Liver (tissue), 9 donors: ENCODE measurements around the gene ADH1A. TPM values are rescaled to one million over a fixed set of nuclear protein-coding genes. Genes with fewer than 3 reads are reported as not detected.

Experiments
- DNase-seq: peaks from one replicate; pipeline ENCODE4 v3.0.0-alpha.2; 2017; ENCODE audit warnings: low spot score
- H3K27ac ChIP-seq, 2 donors: one replicate each; pipeline ENCODE4 v1.7.0; 2013; ENCODE audit warnings: inconsistent platforms in 2 of 2, low read length in 2 of 2, control low read depth in 1 of 2, low read depth in 1 of 2, mild to moderate bottlenecking in 1 of 2
- H3K27me3 ChIP-seq, 4 donors: one replicate each; pipeline versions ENCODE4 v1.6.1 to v1.7.0; 2013; ENCODE audit warnings: low read length in 3 of 4, inconsistent platforms in 1 of 4, mild to moderate bottlenecking in 1 of 4, moderate library complexity in 1 of 4; ENCODE audit not compliant: control insufficient read depth in 4 of 4, insufficient read depth in 4 of 4
- H3K36me3 ChIP-seq, 4 donors: one replicate each; pipeline versions ENCODE4 v1.6.1 to v1.7.0; 2013; ENCODE audit warnings: low read length in 3 of 4, mild to moderate bottlenecking in 3 of 4, low read depth in 1 of 4, moderate library complexity in 1 of 4; ENCODE audit not compliant: control insufficient read depth in 4 of 4, insufficient read depth in 3 of 4
- H3K4me1 ChIP-seq, 4 donors: one replicate each; pipeline versions ENCODE4 v1.6.1 to v1.7.0; 2013; ENCODE audit warnings: low read length in 3 of 4, mild to moderate bottlenecking in 3 of 4, moderate library complexity in 1 of 4; ENCODE audit not compliant: control insufficient read depth in 4 of 4, insufficient read depth in 4 of 4
- H3K4me3 ChIP-seq, 3 donors: one replicate each; pipeline versions ENCODE4 v1.6.1 to v1.7.0; 2013; ENCODE audit warnings: low read length in 3 of 3, control low read depth in 1 of 3, low read depth in 1 of 3, mild to moderate bottlenecking in 1 of 3
- H3K9ac ChIP-seq, 2 donors: one replicate each; pipeline ENCODE4 v1.7.0; 2013; ENCODE audit warnings: low read length in 2 of 2, mild to moderate bottlenecking in 2 of 2, moderate library complexity in 2 of 2, control low read depth in 1 of 2, low read depth in 1 of 2
- H3K9me3 ChIP-seq, 4 donors: one replicate each; pipeline versions ENCODE4 v1.6.1 to v1.7.0; 2013; ENCODE audit warnings: low read length in 3 of 4; ENCODE audit not compliant: control insufficient read depth in 4 of 4
- EGR1 ChIP-seq, 2 donors: IDR thresholded peaks; 2 replicates each; pipeline ENCODE4 v1.6.1; 2016 to 2018; ENCODE audit warnings: antibody characterized with exemption in 2 of 2, low read depth in 2 of 2
- FOXA1 ChIP-seq: IDR thresholded peaks from 2 replicates; pipeline ENCODE4 v1.6.1; 2016; ENCODE audit warnings: antibody characterized with exemption
- FOXA2 ChIP-seq: IDR thresholded peaks from 2 replicates; pipeline ENCODE4 v1.6.1; 2016; ENCODE audit warnings: antibody characterized with exemption
- GABPA ChIP-seq, 2 donors: IDR thresholded peaks in 1 of 2; conservative IDR thresholded peaks in 1 of 2; 2 replicates each; pipeline ENCODE4 v1.6.1; 2016; ENCODE audit warnings: antibody characterized with exemption in 2 of 2, mild to moderate bottlenecking in 1 of 2, moderate library complexity in 1 of 2
- HNF4A ChIP-seq, 2 donors: conservative IDR thresholded peaks; 2 replicates each; pipeline ENCODE4 v1.6.1; 2016; ENCODE audit warnings: antibody characterized with exemption in 2 of 2, mild to moderate bottlenecking in 2 of 2
- HNF4G ChIP-seq: IDR thresholded peaks from 2 replicates; pipeline ENCODE4 v1.6.1; 2016; ENCODE audit warnings: antibody characterized with exemption
- JUND ChIP-seq, 2 donors: IDR thresholded peaks; 2 replicates each; pipeline ENCODE4 v1.6.1; 2016; ENCODE audit warnings: antibody characterized with exemption in 2 of 2
- MAX ChIP-seq: IDR thresholded peaks from 2 replicates; pipeline ENCODE4 v1.6.1; 2016; ENCODE audit warnings: antibody characterized with exemption
- NR2F2 ChIP-seq: IDR thresholded peaks from 2 replicates; pipeline ENCODE4 v1.6.1; 2016; ENCODE audit warnings: antibody characterized with exemption
- RAD21 ChIP-seq, 2 donors: IDR thresholded peaks; 2 replicates each; pipeline ENCODE4 v1.6.1; 2016; ENCODE audit warnings: antibody characterized with exemption in 2 of 2, mild to moderate bottlenecking in 2 of 2
- RXRA ChIP-seq, 2 donors: IDR thresholded peaks; 2 replicates each; pipeline ENCODE4 v1.6.1; 2017 to 2018; ENCODE audit warnings: antibody characterized with exemption in 2 of 2, mild to moderate bottlenecking in 1 of 2
- SP1 ChIP-seq: IDR thresholded peaks from 2 replicates; pipeline ENCODE4 v1.6.1; 2018; ENCODE audit warnings: antibody characterized with exemption, mild to moderate bottlenecking
- TAF1 ChIP-seq: conservative IDR thresholded peaks from 2 replicates; pipeline ENCODE4 v1.6.1; 2016; ENCODE audit warnings: antibody characterized with exemption, mild to moderate bottlenecking
- YY1 ChIP-seq: IDR thresholded peaks from 2 replicates; pipeline ENCODE4 v1.6.1; 2016; ENCODE audit warnings: antibody characterized with exemption, mild to moderate bottlenecking
- WGBS: extraction: QIAGEN DNeasy Blood & Tissue Kit; methylation state at CpG from one replicate; pipeline ENCODE4 v1.1.7; 2013; 5-methylcytosine and 5-hydroxymethylcytosine counted together
- polyA plus RNA-seq, 2 donors: library from polyadenylated mRNA; stranded (reverse) in 1 of 2; unstranded in 1 of 2; fragments of 200-250 nt in 1 of 2; fragments of >200 nt in 1 of 2; fragmentation: Nextera tagmentation in 1 of 2; extraction: Ambion mirVana in 1 of 2; gene quantifications; one replicate each; pipeline versions ENCODE4 v1.2.1 to v1.2.3, GENCODE V29; 2013 to 2015
- total RNA-seq, 2 donors: library from RNA; depleted of rRNA; stranded (reverse); fragments of >200 nt; gene quantifications; one replicate each; pipeline ENCODE4 v1.2.3, GENCODE V29; 2014
- TF ChIP-seq, protein P1 (sequence below): fragments of 150-350 bp; IDR thresholded peaks from 2 replicates; pipeline ENCODE4 v1.5.1; 2017; ENCODE audit warnings: improper control_type of control experiment, low read depth, low read length; ENCODE audit not compliant: missing input control
- TF ChIP-seq, protein P2 (sequence below): IDR thresholded peaks from 2 replicates; pipeline ENCODE4 v1.6.1; 2016; ENCODE audit warnings: antibody characterized with exemption, mild to moderate bottlenecking
- TF ChIP-seq, protein P3 (sequence below): IDR thresholded peaks from 2 replicates; pipeline ENCODE4 v1.6.1; 2016; ENCODE audit warnings: antibody characterized with exemption
- TF ChIP-seq, protein P4 (sequence below): IDR thresholded peaks from 2 replicates; pipeline ENCODE4 v1.6.1; 2016; ENCODE audit warnings: antibody characterized with exemption
- donor health status: healthy.
- donor health status: healthy.
- donor health status: healthy.
- donor health status: healthy.
- donor health status: healthy.

The ADH1A gene
- total and polyA plus RNA-seq, 4 donors: 123 to 554 (median 347) TPM

DNA sequence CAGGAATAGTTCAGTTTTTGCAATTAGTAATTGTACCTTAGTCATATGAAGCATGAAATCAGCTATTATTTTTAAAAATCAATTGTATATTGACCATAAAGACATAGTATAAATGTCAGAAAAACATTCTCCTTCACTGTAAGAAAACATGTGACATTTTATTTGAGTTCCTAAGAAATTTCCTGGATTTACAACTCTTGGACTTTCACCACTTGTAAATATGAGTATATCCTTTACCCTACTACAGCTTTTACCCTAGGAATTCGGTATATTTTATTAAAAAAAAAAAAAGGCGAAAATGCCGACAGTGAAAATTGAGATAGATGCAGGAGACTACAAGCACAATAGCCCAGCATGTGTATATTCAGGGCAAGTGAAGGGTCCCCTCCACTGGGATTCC lies 14.9 kb downstream of the ADH1A start:
- no peak for TF ChIP-seq FOXA1
- TF ChIP-seq RXRA (IDR thresholded peaks at IDR 0.05): no peak
- no peak for TF ChIP-seq EGR1 (IDR thresholded peaks at IDR 0.05; ENCODE audit: low read depth in 2 of 2)
- TF ChIP-seq RAD21 (IDR thresholded peaks at IDR 0.05): no peak
- no peak for TF ChIP-seq MAX
- TF ChIP-seq JUND (IDR thresholded peaks at IDR 0.05): no peak
- no peak overlapping the region for H3K4me3 ChIP-seq
- no peak overlapping the region for H3K9ac ChIP-seq
- H3K27ac ChIP-seq: no peak overlapping the region
- 77% methylated on average over 3 of the region's 3 CpGs for WGBS
- no peaks in the 10 kb centered on the region for H3K4me1 ChIP-seq
- H3K27me3 ChIP-seq: no peaks in the 10 kb centered on the region
- no peak for DNase-seq
- H3K36me3 ChIP-seq: peaks cover 0 to 31% (median 18%) of the 10 kb centered on the region in 4 donors
- H3K9me3 ChIP-seq: no peaks in the 10 kb centered on the region

GRCh38 chr4:99275050-99275449 lies 15.7 kb downstream of the ADH1A start:
- H3K4me3 ChIP-seq: no peak overlapping the region
- no peaks in the 10 kb centered on the region for H3K27me3 ChIP-seq
- H3K9me3 ChIP-seq: no peaks in the 10 kb centered on the region
- no peak for DNase-seq
- no peak overlapping the region for H3K9ac ChIP-seq
- no peaks in the 10 kb centered on the region for H3K4me1 ChIP-seq
- peaks cover 0 to 23% (median 14%) of the 10 kb centered on the region in 4 donors for H3K36me3 ChIP-seq
- no peak for TF ChIP-seq NR2F2
- TF ChIP-seq RAD21 (IDR thresholded peaks at IDR 0.05): no peak
- no peak for TF ChIP-seq MAX
- TF ChIP-seq, protein P1, sequence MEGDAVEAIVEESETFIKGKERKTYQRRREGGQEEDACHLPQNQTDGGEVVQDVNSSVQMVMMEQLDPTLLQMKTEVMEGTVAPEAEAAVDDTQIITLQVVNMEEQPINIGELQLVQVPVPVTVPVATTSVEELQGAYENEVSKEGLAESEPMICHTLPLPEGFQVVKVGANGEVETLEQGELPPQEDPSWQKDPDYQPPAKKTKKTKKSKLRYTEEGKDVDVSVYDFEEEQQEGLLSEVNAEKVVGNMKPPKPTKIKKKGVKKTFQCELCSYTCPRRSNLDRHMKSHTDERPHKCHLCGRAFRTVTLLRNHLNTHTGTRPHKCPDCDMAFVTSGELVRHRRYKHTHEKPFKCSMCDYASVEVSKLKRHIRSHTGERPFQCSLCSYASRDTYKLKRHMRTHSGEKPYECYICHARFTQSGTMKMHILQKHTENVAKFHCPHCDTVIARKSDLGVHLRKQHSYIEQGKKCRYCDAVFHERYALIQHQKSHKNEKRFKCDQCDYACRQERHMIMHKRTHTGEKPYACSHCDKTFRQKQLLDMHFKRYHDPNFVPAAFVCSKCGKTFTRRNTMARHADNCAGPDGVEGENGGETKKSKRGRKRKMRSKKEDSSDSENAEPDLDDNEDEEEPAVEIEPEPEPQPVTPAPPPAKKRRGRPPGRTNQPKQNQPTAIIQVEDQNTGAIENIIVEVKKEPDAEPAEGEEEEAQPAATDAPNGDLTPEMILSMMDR: no peak
- no peak for TF ChIP-seq HNF4A (conservative IDR thresholded peaks at IDR 0.05)
- no peak for TF ChIP-seq GABPA (IDR thresholded peaks at IDR 0.05 in 1 of 2, conservative IDR thresholded peaks at IDR 0.05 in 1 of 2)
- no peak for TF ChIP-seq EGR1 (IDR thresholded peaks at IDR 0.05; ENCODE audit: low read depth in 2 of 2)
- no peak for TF ChIP-seq RXRA (IDR thresholded peaks at IDR 0.05)
- no peak for TF ChIP-seq TAF1
- no peak for TF ChIP-seq YY1
- TF ChIP-seq FOXA2: no peak
- WGBS: 49% methylated on average over 5 of the region's 5 CpGs
- H3K27ac ChIP-seq: no peak overlapping the region

- H3K9ac ChIP-seq: no peak overlapping the region
- TF ChIP-seq, protein P2, sequence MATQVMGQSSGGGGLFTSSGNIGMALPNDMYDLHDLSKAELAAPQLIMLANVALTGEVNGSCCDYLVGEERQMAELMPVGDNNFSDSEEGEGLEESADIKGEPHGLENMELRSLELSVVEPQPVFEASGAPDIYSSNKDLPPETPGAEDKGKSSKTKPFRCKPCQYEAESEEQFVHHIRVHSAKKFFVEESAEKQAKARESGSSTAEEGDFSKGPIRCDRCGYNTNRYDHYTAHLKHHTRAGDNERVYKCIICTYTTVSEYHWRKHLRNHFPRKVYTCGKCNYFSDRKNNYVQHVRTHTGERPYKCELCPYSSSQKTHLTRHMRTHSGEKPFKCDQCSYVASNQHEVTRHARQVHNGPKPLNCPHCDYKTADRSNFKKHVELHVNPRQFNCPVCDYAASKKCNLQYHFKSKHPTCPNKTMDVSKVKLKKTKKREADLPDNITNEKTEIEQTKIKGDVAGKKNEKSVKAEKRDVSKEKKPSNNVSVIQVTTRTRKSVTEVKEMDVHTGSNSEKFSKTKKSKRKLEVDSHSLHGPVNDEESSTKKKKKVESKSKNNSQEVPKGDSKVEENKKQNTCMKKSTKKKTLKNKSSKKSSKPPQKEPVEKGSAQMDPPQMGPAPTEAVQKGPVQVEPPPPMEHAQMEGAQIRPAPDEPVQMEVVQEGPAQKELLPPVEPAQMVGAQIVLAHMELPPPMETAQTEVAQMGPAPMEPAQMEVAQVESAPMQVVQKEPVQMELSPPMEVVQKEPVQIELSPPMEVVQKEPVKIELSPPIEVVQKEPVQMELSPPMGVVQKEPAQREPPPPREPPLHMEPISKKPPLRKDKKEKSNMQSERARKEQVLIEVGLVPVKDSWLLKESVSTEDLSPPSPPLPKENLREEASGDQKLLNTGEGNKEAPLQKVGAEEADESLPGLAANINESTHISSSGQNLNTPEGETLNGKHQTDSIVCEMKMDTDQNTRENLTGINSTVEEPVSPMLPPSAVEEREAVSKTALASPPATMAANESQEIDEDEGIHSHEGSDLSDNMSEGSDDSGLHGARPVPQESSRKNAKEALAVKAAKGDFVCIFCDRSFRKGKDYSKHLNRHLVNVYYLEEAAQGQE: no peak
- no peak for TF ChIP-seq YY1
- no peak for TF ChIP-seq HNF4G
- TF ChIP-seq GABPA (IDR thresholded peaks at IDR 0.05 in 1 of 2, conservative IDR thresholded peaks at IDR 0.05 in 1 of 2): no peak
- TF ChIP-seq FOXA1: no peak
- TF ChIP-seq EGR1 (IDR thresholded peaks at IDR 0.05; ENCODE audit: low read depth in 2 of 2): no peak
- TF ChIP-seq, protein P3, sequence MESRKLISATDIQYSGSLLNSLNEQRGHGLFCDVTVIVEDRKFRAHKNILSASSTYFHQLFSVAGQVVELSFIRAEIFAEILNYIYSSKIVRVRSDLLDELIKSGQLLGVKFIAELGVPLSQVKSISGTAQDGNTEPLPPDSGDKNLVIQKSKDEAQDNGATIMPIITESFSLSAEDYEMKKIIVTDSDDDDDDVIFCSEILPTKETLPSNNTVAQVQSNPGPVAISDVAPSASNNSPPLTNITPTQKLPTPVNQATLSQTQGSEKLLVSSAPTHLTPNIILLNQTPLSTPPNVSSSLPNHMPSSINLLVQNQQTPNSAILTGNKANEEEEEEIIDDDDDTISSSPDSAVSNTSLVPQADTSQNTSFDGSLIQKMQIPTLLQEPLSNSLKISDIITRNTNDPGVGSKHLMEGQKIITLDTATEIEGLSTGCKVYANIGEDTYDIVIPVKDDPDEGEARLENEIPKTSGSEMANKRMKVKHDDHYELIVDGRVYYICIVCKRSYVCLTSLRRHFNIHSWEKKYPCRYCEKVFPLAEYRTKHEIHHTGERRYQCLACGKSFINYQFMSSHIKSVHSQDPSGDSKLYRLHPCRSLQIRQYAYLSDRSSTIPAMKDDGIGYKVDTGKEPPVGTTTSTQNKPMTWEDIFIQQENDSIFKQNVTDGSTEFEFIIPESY: no peak
- no peak for TF ChIP-seq MAX
- TF ChIP-seq, protein P4, sequence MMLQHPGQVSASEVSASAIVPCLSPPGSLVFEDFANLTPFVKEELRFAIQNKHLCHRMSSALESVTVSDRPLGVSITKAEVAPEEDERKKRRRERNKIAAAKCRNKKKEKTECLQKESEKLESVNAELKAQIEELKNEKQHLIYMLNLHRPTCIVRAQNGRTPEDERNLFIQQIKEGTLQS: no peak
- no peak for TF ChIP-seq RXRA (IDR thresholded peaks at IDR 0.05)
- TF ChIP-seq HNF4A (conservative IDR thresholded peaks at IDR 0.05): no peak
- no peak for TF ChIP-seq RAD21 (IDR thresholded peaks at IDR 0.05)
- no peak for TF ChIP-seq FOXA2
- TF ChIP-seq SP1: no peak
- TF ChIP-seq TAF1: no peak
- WGBS: 70% methylated on average over 2 of the region's 2 CpGs
These were observed 17.1 kb downstream of the ADH1A start for GRCh38 chr4:99273704-99274103.

More at GRCh38 chr4:99273704-99274103, 17.1 kb downstream of the ADH1A start:
- Histone ChIP-seq H3K4me3 (no peak overlapping the region), H3K27me3 (no peaks in the 10 kb centered on the region), H3K36me3 (peaks cover 0 to 15% (median 7%) of the 10 kb centered on the region in 4 donors), H3K27ac (no peak overlapping the region), H3K9me3 (no peaks in the 10 kb centered on the region), H3K4me1 (no peaks in the 10 kb centered on the region)
- DNase-seq: no peak
